HepG2 (cell line): ENCODE results near the gene HOXC4.

Experiments used
- ZNF878 ChIP-seq: sonication (generic); formaldehyde crosslinking; IDR thresholded peaks from 2 replicates; pipeline ENCODE4 v1.8.1; 2023; ENCODE audit warnings: mild to moderate bottlenecking, missing genetic modification reagents, moderate library complexity
- ZSCAN29 ChIP-seq: sonication (generic); formaldehyde crosslinking; conservative IDR thresholded peaks from 2 replicates; pipeline ENCODE4 v1.4.0; 2020; ENCODE audit warnings: mild to moderate bottlenecking, missing genetic modification reagents
- TF ChIP-seq, protein P1 (sequence below): sonication (generic); formaldehyde crosslinking; IDR thresholded peaks from 2 replicates; pipeline ENCODE4 v1.5.0; 2020; ENCODE audit warnings: missing genetic modification reagents, mild to moderate bottlenecking, borderline replicate concordance
- TF ChIP-seq, protein P2 (sequence below): sonication (generic); formaldehyde crosslinking; IDR thresholded peaks from 2 replicates; pipeline ENCODE4 v1.5.0; 2020; ENCODE audit warnings: mild to moderate bottlenecking, missing genetic modification reagents, moderate library complexity

DNA sequence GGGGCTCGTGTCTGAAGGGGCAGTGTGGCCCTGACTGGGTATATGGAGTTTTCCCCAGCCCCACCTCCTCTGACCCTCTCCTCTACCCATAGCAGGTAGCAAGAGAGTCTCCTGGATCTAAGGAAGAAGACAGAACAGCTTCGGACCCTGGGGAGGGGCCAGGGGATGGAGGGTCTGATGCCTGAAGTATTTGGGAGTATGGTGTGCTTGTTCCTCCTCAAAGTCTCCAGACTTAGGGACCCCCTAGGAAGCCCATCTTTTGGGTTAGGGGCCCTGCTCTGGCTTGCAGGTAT, 45.4 kb upstream of the HOXC4 start:
- TF ChIP-seq, protein P1, sequence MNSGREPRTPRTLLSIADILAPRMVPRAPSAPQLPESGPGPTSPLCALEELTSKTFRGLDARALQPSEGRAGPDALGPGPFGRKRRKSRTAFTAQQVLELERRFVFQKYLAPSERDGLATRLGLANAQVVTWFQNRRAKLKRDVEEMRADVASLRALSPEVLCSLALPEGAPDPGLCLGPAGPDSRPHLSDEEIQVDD (CRISPR knock-in tag), result no peak
- TF ChIP-seq, protein P2, sequence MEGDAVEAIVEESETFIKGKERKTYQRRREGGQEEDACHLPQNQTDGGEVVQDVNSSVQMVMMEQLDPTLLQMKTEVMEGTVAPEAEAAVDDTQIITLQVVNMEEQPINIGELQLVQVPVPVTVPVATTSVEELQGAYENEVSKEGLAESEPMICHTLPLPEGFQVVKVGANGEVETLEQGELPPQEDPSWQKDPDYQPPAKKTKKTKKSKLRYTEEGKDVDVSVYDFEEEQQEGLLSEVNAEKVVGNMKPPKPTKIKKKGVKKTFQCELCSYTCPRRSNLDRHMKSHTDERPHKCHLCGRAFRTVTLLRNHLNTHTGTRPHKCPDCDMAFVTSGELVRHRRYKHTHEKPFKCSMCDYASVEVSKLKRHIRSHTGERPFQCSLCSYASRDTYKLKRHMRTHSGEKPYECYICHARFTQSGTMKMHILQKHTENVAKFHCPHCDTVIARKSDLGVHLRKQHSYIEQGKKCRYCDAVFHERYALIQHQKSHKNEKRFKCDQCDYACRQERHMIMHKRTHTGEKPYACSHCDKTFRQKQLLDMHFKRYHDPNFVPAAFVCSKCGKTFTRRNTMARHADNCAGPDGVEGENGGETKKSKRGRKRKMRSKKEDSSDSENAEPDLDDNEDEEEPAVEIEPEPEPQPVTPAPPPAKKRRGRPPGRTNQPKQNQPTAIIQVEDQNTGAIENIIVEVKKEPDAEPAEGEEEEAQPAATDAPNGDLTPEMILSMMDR (CRISPR knock-in tag), result no peak
- no peak for TF ChIP-seq ZNF878 (CRISPR knock-in tag)
- TF ChIP-seq ZSCAN29 (CRISPR knock-in tag), result no peak
